Globus pallidus (tissue), 1 donor: ENCODE data around the gene TMEM131.

Source experiments
- DNase-seq: peaks from one replicate; pipeline ENCODE4 v3.0.0-alpha.2; 2015; ENCODE audit warnings: low spot score

Gene TMEM131

GRCh38 chr2:97707362-97708047 is 288.2 kb downstream of the TMEM131 start:
- no peak for DNase-seq

DNA sequence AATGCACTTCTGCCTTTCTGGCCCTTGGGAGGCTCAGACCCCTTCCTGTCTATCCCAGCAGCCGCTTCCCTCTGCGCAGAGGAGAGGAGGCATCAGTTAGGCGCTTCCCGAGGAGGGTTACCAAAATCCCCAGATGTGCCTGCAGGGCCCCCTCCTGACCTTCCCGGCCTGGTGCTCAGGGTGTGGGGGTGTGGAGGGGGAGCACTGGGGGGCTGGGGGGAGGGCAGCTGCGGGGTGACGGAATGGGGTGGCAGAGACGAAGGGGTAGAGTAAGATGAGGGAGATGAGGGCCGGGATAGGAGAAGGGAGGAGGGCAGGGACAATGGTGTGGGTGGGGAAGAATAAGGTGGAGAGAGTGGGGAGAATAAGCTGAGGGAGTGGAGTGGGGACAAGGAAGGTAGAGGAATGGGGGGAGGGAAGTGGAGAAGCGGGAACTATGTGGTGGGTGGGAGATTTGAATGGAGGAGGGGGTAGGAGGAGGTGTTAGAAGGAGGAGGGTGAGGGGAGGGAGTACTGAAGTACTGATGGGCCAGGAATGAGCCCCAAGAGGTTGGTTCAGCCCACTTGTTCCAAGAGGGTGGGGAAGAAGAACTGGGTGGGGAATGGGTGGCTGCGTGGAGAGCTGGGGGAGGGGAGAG is 288.9 kb downstream of the TMEM131 start:
- no peak for DNase-seq
